Stomach (tissue), 4 donors: ENCODE data around the gene GSE1.

ENCODE experiments used
- POLR2A ChIP-seq, 4 donors: fragments of 450-650 bp; IDR thresholded peaks; one replicate each; pipeline ENCODE4 v1.6.1; 2016; ENCODE audit warnings: antibody characterized with exemption in 4 of 4, control low read depth in 2 of 4, mild to moderate bottlenecking in 1 of 4, moderate library complexity in 1 of 4
- POLR2AphosphoS5 ChIP-seq, 3 donors: sonication (generic); formaldehyde crosslinking; IDR thresholded peaks; one replicate each; pipeline ENCODE4 v1.6.1; 2016; ENCODE audit warnings: antibody characterized with exemption in 3 of 3

- TF ChIP-seq POLR2A (IDR thresholded peaks at IDR 0.05) (no peak), POLR2AphosphoS5 (IDR thresholded peaks at IDR 0.05) (peak in 2 of 3 donors; percentile 20 to 26)
These were observed 49.4 kb upstream of the GSE1 start for GRCh38 chr16:85563515-85564276.
